ENCODE measurements around the gene COL4A4. TPM values are rescaled to one million over a fixed set of nuclear protein-coding genes. Genes with fewer than 3 reads are reported as not detected.

COL4A4 gene
- total RNA-seq, 2 experiments from 2014 or later, result not detected

DNA sequence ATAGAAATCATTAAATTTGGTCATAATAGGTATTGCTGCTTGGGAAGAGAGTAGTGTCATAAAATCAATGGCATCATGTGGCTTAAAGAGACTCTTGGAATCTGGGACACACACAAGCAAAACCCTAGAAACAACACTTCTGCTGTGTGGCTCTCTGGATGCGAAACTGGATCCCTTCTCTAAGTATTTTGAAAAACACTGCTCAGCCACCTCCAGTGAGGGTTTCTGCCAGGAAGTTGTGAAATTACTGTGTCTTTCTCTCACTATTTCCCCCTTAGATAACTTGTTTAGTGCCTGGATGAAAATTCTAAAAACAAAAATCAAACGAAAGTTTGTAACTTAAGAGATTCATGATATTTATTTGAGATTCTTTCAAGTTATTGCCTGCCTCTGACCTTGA, 164.3 kb downstream of the COL4A4 start:
- Mint-ChIP-seq H3K27ac (no peak overlapping the region), H3K9me3 (no peaks in the 10 kb centered on the region), H3K4me1 (ENCODE audit: low read depth) (peaks cover 5% of the 10 kb centered on the region), H3K27me3 (no peaks in the 10 kb centered on the region), H3K4me3 (no peak overlapping the region), H3K36me3 (ENCODE audit: low read depth) (peaks cover 34% of the 10 kb centered on the region)
- intact Hi-C loops (cut with micrococcal nuclease), result no loop called here
- TF ChIP-seq, protein P1, sequence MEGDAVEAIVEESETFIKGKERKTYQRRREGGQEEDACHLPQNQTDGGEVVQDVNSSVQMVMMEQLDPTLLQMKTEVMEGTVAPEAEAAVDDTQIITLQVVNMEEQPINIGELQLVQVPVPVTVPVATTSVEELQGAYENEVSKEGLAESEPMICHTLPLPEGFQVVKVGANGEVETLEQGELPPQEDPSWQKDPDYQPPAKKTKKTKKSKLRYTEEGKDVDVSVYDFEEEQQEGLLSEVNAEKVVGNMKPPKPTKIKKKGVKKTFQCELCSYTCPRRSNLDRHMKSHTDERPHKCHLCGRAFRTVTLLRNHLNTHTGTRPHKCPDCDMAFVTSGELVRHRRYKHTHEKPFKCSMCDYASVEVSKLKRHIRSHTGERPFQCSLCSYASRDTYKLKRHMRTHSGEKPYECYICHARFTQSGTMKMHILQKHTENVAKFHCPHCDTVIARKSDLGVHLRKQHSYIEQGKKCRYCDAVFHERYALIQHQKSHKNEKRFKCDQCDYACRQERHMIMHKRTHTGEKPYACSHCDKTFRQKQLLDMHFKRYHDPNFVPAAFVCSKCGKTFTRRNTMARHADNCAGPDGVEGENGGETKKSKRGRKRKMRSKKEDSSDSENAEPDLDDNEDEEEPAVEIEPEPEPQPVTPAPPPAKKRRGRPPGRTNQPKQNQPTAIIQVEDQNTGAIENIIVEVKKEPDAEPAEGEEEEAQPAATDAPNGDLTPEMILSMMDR (IDR thresholded peaks at IDR 0.05), result no peak
- CTCF ChIA-PET, result no interaction called here
- DNase-seq, result no peak
- ATAC-seq, result no peak
- POLR2A ChIA-PET, result no interaction called here

GRCh38 chr2:226995625-226996041, 168.4 kb downstream of the COL4A4 start:
- TF ChIP-seq, protein P1 (IDR thresholded peaks at IDR 0.05), result no peak
- POLR2A ChIA-PET, result no interaction called here
- Mint-ChIP-seq H3K9me3 (no peaks in the 10 kb centered on the region), H3K4me3 (no peak overlapping the region), H3K27ac (no peak overlapping the region), H3K36me3 (ENCODE audit: low read depth) (peaks cover 34% of the 10 kb centered on the region), H3K27me3 (no peaks in the 10 kb centered on the region), H3K4me1 (ENCODE audit: low read depth) (peaks cover 5% of the 10 kb centered on the region)
- intact Hi-C loops (cut with micrococcal nuclease), result no loop called here
- ATAC-seq (peak; percentile 98), DNase-seq (peak; percentile 70)
- CTCF ChIA-PET, result interaction anchor here (1.1 kb wide), 1 partner anchor 194 kb away, joined by 3 read pairs; no protein-coding TSS in a partner anchor

DNA sequence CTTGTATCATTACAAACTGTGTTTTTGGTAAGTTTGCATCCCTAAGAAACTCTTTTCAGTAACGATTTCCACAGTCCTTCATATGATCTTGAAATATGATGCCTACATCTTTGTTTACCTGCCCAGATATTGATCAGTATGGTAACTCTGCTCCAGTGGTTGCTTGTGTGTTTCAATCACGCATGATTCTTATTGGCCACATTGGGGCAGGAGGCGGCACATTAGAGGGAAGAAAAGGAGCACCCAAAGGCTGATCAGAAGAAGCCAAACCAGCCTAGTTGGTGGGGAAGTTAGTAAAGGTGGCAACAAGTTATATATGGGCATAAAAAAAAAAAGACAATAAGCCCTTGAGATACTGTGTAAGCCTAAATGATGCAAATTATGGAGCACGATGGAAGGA, 169.2 kb downstream of the COL4A4 start:
- Mint-ChIP-seq H3K4me1 (ENCODE audit: low read depth) (peaks cover 5% of the 10 kb centered on the region), H3K27ac (no peak overlapping the region), H3K27me3 (no peaks in the 10 kb centered on the region), H3K9me3 (no peaks in the 10 kb centered on the region), H3K4me3 (no peak overlapping the region), H3K36me3 (ENCODE audit: low read depth) (peaks cover 25% of the 10 kb centered on the region)
- no peak for ATAC-seq
- no peak for DNase-seq
- ChIA-PET POLR2A (no interaction called here), CTCF (interaction anchor here (1.1 to 2.2 kb wide), 2 partner anchors 9 to 193 kb away, joined by 3 to 8 read pairs; no protein-coding TSS in a partner anchor)
- intact Hi-C loops (cut with micrococcal nuclease), result no loop called here
- TF ChIP-seq, protein P1 (IDR thresholded peaks at IDR 0.05), result no peak

DNA sequence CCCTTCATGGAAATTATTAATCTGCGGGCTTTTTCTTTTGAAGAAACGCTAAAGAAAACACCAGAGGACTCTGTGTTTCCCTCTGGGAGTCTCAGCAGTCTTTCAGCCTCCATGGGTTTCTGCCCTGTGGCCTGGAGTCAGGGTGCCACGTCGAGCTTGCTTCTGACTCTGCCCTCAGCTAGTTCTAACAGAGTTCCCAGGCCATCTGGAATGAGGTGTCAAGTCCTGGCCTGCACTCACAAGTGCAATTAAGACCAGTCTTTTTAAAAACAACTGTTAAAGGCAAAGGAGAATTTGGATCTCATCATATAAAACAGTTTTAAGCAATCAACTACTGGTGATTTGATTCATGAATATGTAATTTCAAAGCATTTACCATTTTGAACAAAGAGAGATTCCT, 170.8 kb downstream of the COL4A4 start:
- peaks cover 17% of the 10 kb centered on the region for H3K36me3 Mint-ChIP-seq (ENCODE audit: low read depth)
- TF ChIP-seq, protein P1 (IDR thresholded peaks at IDR 0.05), result no peak
- ChIA-PET POLR2A (no interaction called here), CTCF (interaction anchor here (2.2 kb wide), 1 partner anchor 8 kb away, joined by 8 read pairs; no protein-coding TSS in a partner anchor)
- no peaks in the 10 kb centered on the region for H3K9me3 Mint-ChIP-seq
- H3K27ac Mint-ChIP-seq, result no peak overlapping the region
- no peak for ATAC-seq
- DNase-seq, result no peak
- intact Hi-C loops (cut with micrococcal nuclease), result no loop called here
- no peaks in the 10 kb centered on the region for H3K27me3 Mint-ChIP-seq
- no peak overlapping the region for H3K4me3 Mint-ChIP-seq
- peaks cover 5% of the 10 kb centered on the region for H3K4me1 Mint-ChIP-seq (ENCODE audit: low read depth)

DNA sequence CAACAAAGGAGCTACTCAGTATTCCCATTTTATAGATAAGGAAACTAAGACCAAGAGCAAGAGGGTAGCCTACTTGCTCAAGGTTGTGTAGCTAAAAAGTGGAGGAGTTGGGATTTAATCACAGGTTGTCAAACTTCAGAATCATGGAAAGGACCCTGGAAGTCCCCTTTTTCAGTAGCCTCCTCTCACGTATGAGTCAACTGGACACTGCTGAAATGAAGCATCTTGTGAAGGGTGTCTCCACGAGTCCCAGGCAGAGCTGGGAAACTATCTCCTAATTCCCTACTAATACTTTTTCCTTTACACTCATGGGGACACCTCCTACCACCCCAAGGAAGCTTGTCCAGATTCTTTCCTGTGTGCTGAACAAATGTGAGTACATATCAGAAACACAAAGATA, 172.3 kb downstream of the COL4A4 start:
- ATAC-seq (no peak), DNase-seq (no peak)
- ChIA-PET POLR2A (no interaction called here), CTCF (interaction anchor here (0.7 to 1.5 kb wide), 2 partner anchors 181 to 191 kb away, joined by 3 read pairs; no protein-coding TSS in a partner anchor)
- intact Hi-C loops (cut with micrococcal nuclease), result no loop called here
- Mint-ChIP-seq H3K36me3 (ENCODE audit: low read depth) (peaks cover 16% of the 10 kb centered on the region), H3K27me3 (no peaks in the 10 kb centered on the region), H3K4me3 (no peak overlapping the region), H3K27ac (no peak overlapping the region), H3K9me3 (no peaks in the 10 kb centered on the region), H3K4me1 (ENCODE audit: low read depth) (peaks cover 5% of the 10 kb centered on the region)
- TF ChIP-seq, protein P1 (IDR thresholded peaks at IDR 0.05), result no peak

Measured in activated CD8-positive, alpha-beta T cell treated with anti-CD3 and anti-CD28 coated beads for 36 hours (primary cell).